HEK293T (cell line): ENCODE data around the gene CACNG5.

Experiments used
- BHLHE40 ChIP-seq: fragments of 450-650 bp; IDR thresholded peaks from 2 replicates; pipeline ENCODE4 v1.6.1; 2016; ENCODE audit warnings: mild to moderate bottlenecking, moderate library complexity, borderline replicate concordance
- ELF4 ChIP-seq: fragments of 450-650 bp; IDR thresholded peaks from 2 replicates; pipeline ENCODE4 v1.6.1; 2017; ENCODE audit warnings: antibody characterized with exemption
- FOXA1 ChIP-seq: fragments of 450-650 bp; IDR thresholded peaks from 2 replicates; pipeline ENCODE4 v1.6.1; 2016; ENCODE audit warnings: mild to moderate bottlenecking
- FOXM1 ChIP-seq: fragments of 450-650 bp; IDR thresholded peaks from 2 replicates; pipeline ENCODE4 v1.6.1; 2017; ENCODE audit warnings: mild to moderate bottlenecking, borderline replicate concordance
- L3MBTL2 ChIP-seq: fragments of 450-650 bp; conservative IDR thresholded peaks from 2 replicates; pipeline ENCODE4 v1.6.1; 2016; ENCODE audit warnings: mild to moderate bottlenecking
- LEF1 ChIP-seq: fragments of 450-650 bp; IDR thresholded peaks from 2 replicates; pipeline ENCODE4 v1.6.1; 2017; ENCODE audit warnings: mild to moderate bottlenecking, borderline replicate concordance
- PKNOX1 ChIP-seq: fragments of 450-650 bp; IDR thresholded peaks from 2 replicates; pipeline ENCODE4 v1.6.1; 2016
- SP1 ChIP-seq: fragments of 450-650 bp; IDR thresholded peaks from 2 replicates; pipeline ENCODE4 v1.6.1; 2017
- TARDBP ChIP-seq: fragments of 450-650 bp; IDR thresholded peaks from 2 replicates; pipeline ENCODE4 v1.6.1; 2016

GRCh38 chr17:66893382-66893781 is 58.5 kb downstream of the CACNG5 start:
- TF ChIP-seq TARDBP: no peak
- TF ChIP-seq SP1: no peak
- TF ChIP-seq FOXM1: no peak
- no peak for TF ChIP-seq ELF4
- no peak for TF ChIP-seq FOXA1
- no peak for TF ChIP-seq LEF1
- no peak for TF ChIP-seq PKNOX1
- no peak for TF ChIP-seq L3MBTL2
- no peak for TF ChIP-seq BHLHE40
